Measurements from ENCODE around the gene SLC16A3.
A peak's percentile ranks its signal among the peaks of the same experiment; 100 is the strongest.
"Not testable (repeated sequence)": the region's sequence is repeated elsewhere in the genome, so short reads cannot be mapped to it uniquely, and the experiment has no call there.

The SLC16A3 gene

GRCh38 chr17:82204831-82205719 lies 23.8 kb upstream of the SLC16A3 start:
- DNase-seq (ENCODE audit: low spot score): peak; percentile 74

- peak; percentile 92 for DNase-seq (ENCODE audit: low spot score)
These were observed 22.9 kb upstream of the SLC16A3 start for GRCh38 chr17:82205720-82206508.

DNA sequence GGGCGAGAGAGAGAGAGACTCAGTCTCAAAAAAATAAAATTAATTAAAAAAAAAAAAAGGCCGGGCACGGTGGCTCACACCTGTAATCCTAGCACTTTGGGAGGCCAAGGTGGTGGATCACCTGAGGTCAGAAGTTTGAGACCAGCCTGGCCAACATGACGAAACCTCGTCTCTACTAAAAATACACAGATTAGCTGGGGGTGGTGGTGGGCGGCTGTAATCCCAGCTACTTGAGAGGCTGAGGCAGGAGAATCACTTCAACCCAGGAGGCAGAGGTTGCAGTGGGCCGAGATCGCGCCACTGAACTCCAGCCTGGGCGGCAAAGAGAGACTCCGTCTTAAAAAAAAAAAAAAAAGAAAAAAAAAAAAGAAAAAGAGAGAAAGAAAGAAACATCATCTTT lies 18.2 kb upstream of the SLC16A3 start:
- DNase-seq (ENCODE audit: low spot score): not testable (repeated sequence)

- DNase-seq (ENCODE audit: low spot score): no peak
These were observed 16.3 kb upstream of the SLC16A3 start, which contains the start of gene CCDC57 for GRCh38 chr17:82212331-82213250. Gene CCDC57 (minus strand): TSS chr17:82212842. CDS start chr17:82201944, 10,898 bp downstream.

GRCh38 chr17:82213251-82214011 lies 15.4 kb upstream of the SLC16A3 start:
- peak; percentile 72 for DNase-seq (ENCODE audit: low spot score)

- DNase-seq (ENCODE audit: low spot score): no peak
These were observed 14.7 kb upstream of the SLC16A3 start for GRCh38 chr17:82214012-82214628.

GRCh38 chr17:82215095-82215971 lies 13.5 kb upstream of the SLC16A3 start:
- no peak for DNase-seq (ENCODE audit: low spot score)

GRCh38 chr17:82215972-82216300 lies 12.9 kb upstream of the SLC16A3 start:
- no peak for DNase-seq (ENCODE audit: low spot score)

DNA sequence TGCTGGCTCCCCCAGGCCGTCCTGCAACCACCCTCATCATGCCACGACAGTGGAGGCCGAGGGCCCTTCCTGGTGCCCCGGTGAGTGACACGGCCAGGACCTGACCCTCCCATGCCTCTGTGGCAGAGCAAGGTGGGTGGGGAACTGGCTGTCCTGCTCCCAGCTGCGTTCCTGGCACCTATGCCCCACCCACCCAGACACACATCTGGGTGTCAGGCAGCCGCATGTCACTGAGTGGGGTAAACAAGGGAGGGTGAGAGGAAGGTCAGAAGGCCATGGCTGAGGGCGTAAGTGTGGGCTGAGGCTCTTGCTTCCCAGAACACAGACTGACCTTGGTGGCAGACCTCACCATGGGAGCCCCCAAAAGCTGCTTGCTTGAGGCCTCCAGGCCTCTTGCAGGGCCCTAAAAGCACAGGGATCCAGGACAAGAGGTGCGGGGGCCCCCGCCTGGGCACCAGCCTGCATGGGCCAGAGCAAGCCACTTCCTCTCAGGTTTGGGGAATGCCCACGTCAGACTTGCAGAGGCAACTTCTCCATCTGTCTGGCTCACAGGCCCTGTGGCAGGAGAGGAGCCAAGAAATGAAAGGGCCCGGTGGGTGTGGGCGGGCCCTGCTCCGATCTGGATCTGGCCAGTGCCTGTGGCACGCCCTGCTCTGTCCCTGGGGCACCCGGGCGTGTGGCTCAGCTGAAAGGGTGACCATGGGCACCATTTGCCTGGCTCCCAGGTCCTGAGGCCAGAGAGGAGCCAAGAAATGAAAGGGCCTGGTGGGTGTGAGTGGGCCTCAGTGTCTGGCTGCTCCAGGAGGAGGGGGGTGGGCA lies 12.3 kb upstream of the SLC16A3 start:
- DNase-seq (ENCODE audit: low spot score): peak; percentile 94

DNA sequence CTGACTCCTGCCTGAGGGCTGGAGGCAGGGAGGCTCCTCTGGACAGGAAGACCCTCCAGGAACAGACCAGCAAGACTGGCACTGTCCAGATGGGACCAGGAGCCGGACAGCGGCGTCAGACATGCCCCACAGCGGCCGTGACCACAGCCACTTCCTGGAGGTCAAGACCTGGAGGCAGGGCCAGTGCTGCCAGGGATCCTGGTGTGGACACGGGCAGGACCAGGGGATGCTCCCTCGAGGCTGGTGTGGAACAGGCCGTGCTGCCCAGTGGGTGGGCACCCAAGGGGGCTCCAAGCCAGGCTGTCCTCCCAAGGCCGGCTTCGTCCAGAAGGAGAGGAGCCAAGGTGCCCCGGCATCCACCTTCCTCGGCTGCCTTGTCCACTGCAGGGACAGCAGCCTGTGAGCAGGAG lies 11.7 kb upstream of the SLC16A3 start:
- DNase-seq (ENCODE audit: low spot score): no peak

DNA sequence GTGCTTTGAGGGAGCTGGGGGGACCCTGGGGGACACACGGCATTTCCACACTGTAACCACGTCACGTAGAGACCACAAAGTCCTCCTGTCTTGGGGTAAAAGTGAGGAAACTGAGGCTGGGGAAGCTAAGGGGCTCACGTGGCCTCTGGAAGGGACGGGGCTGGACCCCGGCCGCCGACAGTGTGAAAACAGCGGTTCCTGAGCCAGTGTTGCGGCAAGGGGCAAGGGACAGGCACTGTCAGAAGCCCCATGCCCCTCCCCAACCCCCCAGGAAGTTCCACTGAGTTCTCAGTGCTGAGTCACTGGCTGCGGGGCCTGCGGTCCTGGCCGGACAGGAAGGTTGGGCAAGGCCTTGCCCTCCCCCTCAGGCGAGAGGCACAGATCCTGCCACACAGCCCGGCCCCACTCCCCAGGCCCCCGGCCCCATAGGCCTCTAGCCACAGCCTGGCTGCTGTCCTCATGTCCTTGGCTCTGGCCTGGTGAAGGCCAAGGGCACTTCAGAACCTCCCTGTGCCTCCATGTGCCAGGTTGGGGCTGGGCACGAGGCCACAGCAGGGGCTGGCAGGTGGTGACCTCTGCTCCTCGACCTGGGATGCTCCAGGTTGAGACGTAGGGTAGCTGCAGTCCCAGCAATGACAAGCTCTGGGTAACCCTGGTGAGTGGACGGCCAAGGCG lies 11.2 kb upstream of the SLC16A3 start:
- peak; percentile 85 for DNase-seq (ENCODE audit: low spot score)

- DNase-seq (ENCODE audit: low spot score): no peak
These were observed 10.3 kb upstream of the SLC16A3 start for GRCh38 chr17:82218349-82219075.

DNA sequence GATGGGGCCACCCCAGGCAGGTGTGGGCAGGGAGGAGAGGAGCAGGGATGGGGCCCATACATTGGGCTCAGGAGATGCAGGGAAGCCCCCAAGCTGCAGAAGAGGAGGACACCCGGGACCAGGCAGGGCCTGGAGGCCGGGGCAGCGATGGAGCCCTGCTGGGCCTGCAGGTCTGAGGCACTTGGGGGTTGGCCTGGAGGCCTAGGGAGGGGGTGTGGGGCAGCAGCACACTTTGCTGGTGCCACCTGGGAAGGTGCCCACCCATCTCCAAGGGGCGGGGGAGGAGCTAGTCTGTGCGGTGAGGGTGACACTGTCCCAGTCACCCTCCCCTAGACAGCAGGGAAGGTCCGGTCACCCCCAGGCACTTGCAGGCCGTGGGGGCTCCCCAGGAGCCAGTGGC lies 9.8 kb upstream of the SLC16A3 start:
- DNase-seq (ENCODE audit: low spot score): no peak

DNA sequence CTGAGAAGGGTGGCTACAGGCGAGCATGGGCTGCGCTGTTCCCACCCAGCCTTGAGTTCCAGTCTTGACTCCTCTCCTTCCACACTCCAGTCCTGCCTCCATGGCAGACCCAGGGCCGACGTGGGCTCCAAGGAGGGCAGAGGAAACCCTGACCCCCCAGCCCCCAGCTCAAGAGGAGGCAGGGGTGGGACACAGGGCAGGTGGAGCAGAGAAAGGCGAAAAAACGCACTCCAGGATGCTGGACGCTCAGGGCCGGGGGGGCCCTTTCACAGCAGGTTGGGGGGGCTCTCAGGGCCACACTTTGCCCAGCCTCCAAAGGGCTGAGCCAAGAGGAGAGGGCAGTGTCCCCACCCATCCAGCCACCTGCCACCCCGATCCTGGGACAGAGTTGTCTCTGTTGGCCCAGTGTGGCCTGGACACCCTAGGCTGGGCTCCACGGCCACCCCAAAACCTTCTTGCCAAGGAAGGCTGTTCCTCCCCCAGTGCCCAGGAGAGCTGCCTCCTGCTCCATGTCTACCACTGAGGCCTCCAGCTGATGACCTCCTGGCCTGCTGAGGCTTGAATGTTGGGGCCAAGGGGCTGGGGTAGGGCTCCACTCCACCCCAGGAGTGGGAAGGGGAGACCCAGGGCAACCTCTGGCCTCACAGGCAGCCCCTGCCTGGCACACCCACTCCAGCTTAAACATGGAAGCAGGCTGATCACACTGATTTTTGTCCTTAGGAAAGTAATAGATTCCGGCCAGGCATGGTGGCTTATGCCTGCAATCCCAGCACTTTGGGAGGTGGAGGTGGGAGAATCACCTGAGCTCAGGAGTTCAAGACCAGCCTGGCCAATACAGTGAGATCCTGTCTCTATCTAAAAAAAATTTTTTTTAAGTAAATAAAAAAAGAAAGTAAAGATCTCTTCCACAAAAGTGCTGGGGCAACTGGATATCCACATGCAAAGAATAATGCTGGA lies 8.8 kb upstream of the SLC16A3 start:
- DNase-seq (ENCODE audit: low spot score): no peak

- no peak for DNase-seq (ENCODE audit: low spot score)
These were observed 7.4 kb upstream of the SLC16A3 start for GRCh38 chr17:82221341-82221902.

DNA sequence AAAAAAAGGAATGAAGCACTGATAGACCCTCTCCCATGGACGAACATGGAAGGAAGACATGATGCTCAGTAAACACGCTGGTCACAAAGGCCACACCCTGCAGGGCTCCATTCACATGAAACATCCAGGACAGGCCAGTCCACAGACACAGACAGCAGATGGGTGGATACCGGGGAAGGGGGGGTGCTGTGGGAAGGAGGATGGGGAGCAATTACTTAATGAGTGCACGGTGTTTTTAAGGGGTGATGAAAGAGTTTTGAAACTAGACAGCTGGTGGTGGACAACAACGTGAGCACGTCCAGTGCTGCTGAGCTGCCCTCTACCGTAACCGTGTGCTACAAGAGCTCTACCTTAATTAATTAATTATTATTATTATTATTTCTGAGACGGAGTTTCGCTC lies 6.0 kb upstream of the SLC16A3 start:
- no peak for DNase-seq (ENCODE audit: low spot score)
